ENCODE measurements around the gene CLIC4.
"Not testable (repeated sequence)": the region's sequence is repeated elsewhere in the genome, so short reads cannot be mapped to it uniquely, and the experiment has no call there.

The CLIC4 gene

GRCh38 chr1:24744911-24745710, at the start of gene CLIC4:
CLIC4 (plus strand) TSS chr1:24745447; CDS start chr1:24745554, 107 bp downstream.
- DNase-seq: peak; percentile 100

- DNase-seq: no peak
Measured at GRCh38 chr1:24696041-24696755, 49.0 kb upstream of the CLIC4 start.

GRCh38 chr1:24696756-24697330, 48.4 kb upstream of the CLIC4 start:
- DNase-seq: no peak

GRCh38 chr1:24697453-24698001, 47.7 kb upstream of the CLIC4 start:
- not testable (repeated sequence) for DNase-seq

GRCh38 chr1:24698326-24698725, 46.9 kb upstream of the CLIC4 start:
- DNase-seq: not testable (repeated sequence)

GRCh38 chr1:24699628-24700027, 45.6 kb upstream of the CLIC4 start:
- no peak for DNase-seq

- DNase-seq: no peak
Measured at GRCh38 chr1:24702511-24703293, 42.5 kb upstream of the CLIC4 start.

- DNase-seq: no peak
Measured at GRCh38 chr1:24704411-24705259, 40.6 kb upstream of the CLIC4 start.

- peak; percentile 95 for DNase-seq
Measured at GRCh38 chr1:24705260-24706073, 39.8 kb upstream of the CLIC4 start.

GRCh38 chr1:24706074-24706389, 39.2 kb upstream of the CLIC4 start:
- DNase-seq: not testable (repeated sequence)

GRCh38 chr1:24707687-24708086, 37.6 kb upstream of the CLIC4 start:
- no peak for DNase-seq

- peak; percentile 61 for DNase-seq
Measured at GRCh38 chr1:24708938-24709337, 36.3 kb upstream of the CLIC4 start.

- DNase-seq: no peak
Measured at GRCh38 chr1:24709791-24710441, 35.3 kb upstream of the CLIC4 start.

- no peak for DNase-seq
Measured at GRCh38 chr1:24711329-24711728, 33.9 kb upstream of the CLIC4 start.

- no peak for DNase-seq
Measured at GRCh38 chr1:24713176-24713575, 32.1 kb upstream of the CLIC4 start.

- no peak for DNase-seq
Measured at GRCh38 chr1:24713736-24714135, 31.5 kb upstream of the CLIC4 start.

GRCh38 chr1:24714859-24715520, 30.3 kb upstream of the CLIC4 start:
- DNase-seq: no peak

GRCh38 chr1:24715658-24716057, 29.6 kb upstream of the CLIC4 start:
- no peak for DNase-seq

- DNase-seq: no peak
Measured at GRCh38 chr1:24717887-24718650, 27.2 kb upstream of the CLIC4 start.

Data from hematopoietic multipotent progenitor cell treated with erythropoietin and hydrocortisone succinate and interleukin-3 and kit ligand, for 4 days (in vitro differentiated cells).